ENCODE results near the gene OR8D4.

Gene OR8D4

GRCh38 chr11:123880912-123881311, 21.1 kb upstream of the OR8D4 start:
- Histone ChIP-seq H3K9me2 (replicated peaks; ENCODE audit: control insufficient read depth, low read length) (no peaks in the 10 kb centered on the region), H3K4me3 (ENCODE audit: low read length) (no peak overlapping the region), H3K9me3 (ENCODE audit: control insufficient read depth, insufficient read depth, low read length) (no peaks in the 10 kb centered on the region), H3K4me2 (ENCODE audit: low read length) (no peak overlapping the region), H3K27ac (ENCODE audit: low read depth, low read length) (no peak overlapping the region), H3K79me2 (ENCODE audit: control insufficient read depth, low read length) (no peaks in the 10 kb centered on the region), H4K20me1 (ENCODE audit: control insufficient read depth, insufficient read depth, low read depth, low read length) (no peaks in the 10 kb centered on the region), H3K4me1 (ENCODE audit: control insufficient read depth, low read length) (no peaks in the 10 kb centered on the region), H3F3A (ENCODE audit: control insufficient read depth, insufficient read depth) (no peaks in the 10 kb centered on the region), H3K27me3 (ENCODE audit: control insufficient read depth, low read length) (no peaks in the 10 kb centered on the region), H3K36me3 (ENCODE audit: control insufficient read depth, low read length) (no peaks in the 10 kb centered on the region)
- no peak for TF ChIP-seq EZH2phosphoT487 (IDR thresholded peaks at IDR 0.05; ENCODE audit: borderline replicate concordance, low read length)
- TF ChIP-seq CTCF (IDR thresholded peaks at IDR 0.05; ENCODE audit: low read depth, low read length, poor library complexity, severe bottlenecking): no peak

GRCh38 chr11:123885570-123885969, 16.4 kb upstream of the OR8D4 start, which contains the start of gene TMEM225:
TSS of gene TMEM225 (minus strand) at chr11:123885670. CDS start at chr11:123885425, 245 bp downstream.
- H3K36me3 ChIP-seq (ENCODE audit: control insufficient read depth, low read length): no peaks in the 10 kb centered on the region
- H3K4me2 ChIP-seq (ENCODE audit: low read length): no peak within 1 kb of the TSS
- H3K9me3 ChIP-seq (ENCODE audit: control insufficient read depth, insufficient read depth, low read length): no peaks in the 10 kb centered on the region
- no peaks in the 10 kb centered on the region for H3K79me2 ChIP-seq (ENCODE audit: control insufficient read depth, low read length)
- no peaks in the 10 kb centered on the region for H3F3A ChIP-seq (ENCODE audit: control insufficient read depth, insufficient read depth)
- no peak within 1 kb of the TSS for H3K27ac ChIP-seq (ENCODE audit: low read depth, low read length)
- H4K20me1 ChIP-seq (ENCODE audit: control insufficient read depth, insufficient read depth, low read depth, low read length): no peaks in the 10 kb centered on the region
- H3K27me3 ChIP-seq (ENCODE audit: control insufficient read depth, low read length): no peaks in the 10 kb centered on the region
- no peaks in the 10 kb centered on the region for H3K4me1 ChIP-seq (ENCODE audit: control insufficient read depth, low read length)
- TF ChIP-seq CTCF (IDR thresholded peaks at IDR 0.05; ENCODE audit: low read depth, low read length, poor library complexity, severe bottlenecking) (no peak), EZH2phosphoT487 (IDR thresholded peaks at IDR 0.05; ENCODE audit: borderline replicate concordance, low read length) (no peak)
- H3K4me3 ChIP-seq (ENCODE audit: low read length): no peak within 1 kb of the TSS
- H3K9me2 ChIP-seq (replicated peaks; ENCODE audit: control insufficient read depth, low read length): no peaks in the 10 kb centered on the region

DNA sequence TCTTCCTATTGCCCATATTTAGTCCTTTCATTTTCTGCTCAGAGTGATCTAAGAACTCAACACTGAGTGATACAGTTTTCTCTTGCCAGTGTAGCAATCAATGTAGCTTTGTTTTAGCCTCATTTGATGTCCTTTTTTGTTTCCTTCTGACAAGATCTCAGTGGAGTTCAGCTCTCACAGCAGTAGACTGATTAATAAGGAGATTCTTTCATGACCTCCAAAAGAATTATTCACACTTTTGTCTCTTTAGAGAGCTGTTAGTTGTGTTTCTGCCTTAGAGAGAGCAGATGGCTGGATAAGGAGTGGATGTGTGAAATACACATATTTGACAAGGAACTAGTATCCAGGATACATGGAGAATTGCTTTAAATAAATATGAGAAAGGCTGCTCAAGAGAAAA, 9.9 kb upstream of the OR8D4 start:
- no peaks in the 10 kb centered on the region for H4K20me1 ChIP-seq (ENCODE audit: control insufficient read depth, insufficient read depth, low read depth, low read length)
- H3F3A ChIP-seq (ENCODE audit: control insufficient read depth, insufficient read depth): no peaks in the 10 kb centered on the region
- no peaks in the 10 kb centered on the region for H3K9me3 ChIP-seq (ENCODE audit: control insufficient read depth, insufficient read depth, low read length)
- no peaks in the 10 kb centered on the region for H3K9me2 ChIP-seq (replicated peaks; ENCODE audit: control insufficient read depth, low read length)
- H3K36me3 ChIP-seq (ENCODE audit: control insufficient read depth, low read length): no peaks in the 10 kb centered on the region
- H3K79me2 ChIP-seq (ENCODE audit: control insufficient read depth, low read length): no peaks in the 10 kb centered on the region
- no peaks in the 10 kb centered on the region for H3K27me3 ChIP-seq (ENCODE audit: control insufficient read depth, low read length)
- no peak overlapping the region for H3K27ac ChIP-seq (ENCODE audit: low read depth, low read length)
- no peaks in the 10 kb centered on the region for H3K4me1 ChIP-seq (ENCODE audit: control insufficient read depth, low read length)
- no peak overlapping the region for H3K4me2 ChIP-seq (ENCODE audit: low read length)
- no peak overlapping the region for H3K4me3 ChIP-seq (ENCODE audit: low read length)
- TF ChIP-seq CTCF (IDR thresholded peaks at IDR 0.05; ENCODE audit: low read depth, low read length, poor library complexity, severe bottlenecking) (no peak), EZH2phosphoT487 (IDR thresholded peaks at IDR 0.05; ENCODE audit: borderline replicate concordance, low read length) (no peak)

All from DOHH2 (cell line).